ENCODE data around the gene TACR3.
"Not testable (repeated sequence)": the region's sequence is repeated elsewhere in the genome, so short reads cannot be mapped to it uniquely, and the experiment has no call there.

The TACR3 gene

GRCh38 chr4:103754844-103755243 lies 35.1 kb upstream of the TACR3 start:
- Histone ChIP-seq H3K4me1 (ENCODE audit: insufficient read depth, low read length) (no peaks in the 10 kb centered on the region), H3K4me2 (ENCODE audit: insufficient read depth, low read length) (no peak overlapping the region), H4K20me1 (ENCODE audit: insufficient read depth, low read length) (no peaks in the 10 kb centered on the region), H3K4me3 (ENCODE audit: low read depth in 1 of 2, low read length in 2 of 2) (no peak overlapping the region), H3K36me3 (ENCODE audit: insufficient read depth, low read length) (no peaks in the 10 kb centered on the region), H3K9me3 (ENCODE audit: insufficient read depth, low read length, severe bottlenecking) (no peaks in the 10 kb centered on the region), H3K9ac (ENCODE audit: low read depth, low read length) (no peak overlapping the region), H3K79me2 (ENCODE audit: insufficient read depth, low read length) (no peaks in the 10 kb centered on the region), H3K27ac (ENCODE audit: low read length) (no peak overlapping the region), H3K27me3 (ENCODE audit: insufficient read depth, low read length, poor library complexity) (no peaks in the 10 kb centered on the region), H2AFZ (ENCODE audit: low read depth, low read length) (no peak overlapping the region)
- DNase-seq (no peak), ATAC-seq (ENCODE audit: insufficient read depth, low read depth) (no peak)
- TF ChIP-seq CTCF (IDR thresholded peaks at IDR 0.05; ENCODE audit: borderline replicate concordance, extremely low read depth, low read length, poor library complexity, severe bottlenecking) (no peak), EZH2 (IDR thresholded peaks at IDR 0.05; ENCODE audit: borderline replicate concordance, low read depth, low read length, severe bottlenecking) (no peak)

- no peaks in the 10 kb centered on the region for H3K79me2 ChIP-seq (ENCODE audit: insufficient read depth, low read length)
- H3K4me2 ChIP-seq (ENCODE audit: insufficient read depth, low read length), result no peak overlapping the region
- H4K20me1 ChIP-seq (ENCODE audit: insufficient read depth, low read length), result no peaks in the 10 kb centered on the region
- H3K27ac ChIP-seq (ENCODE audit: low read length), result no peak overlapping the region
- ATAC-seq (ENCODE audit: insufficient read depth, low read depth) (no peak), DNase-seq (no peak)
- no peaks in the 10 kb centered on the region for H3K36me3 ChIP-seq (ENCODE audit: insufficient read depth, low read length)
- H3K9me3 ChIP-seq (ENCODE audit: insufficient read depth, low read length, severe bottlenecking), result no peaks in the 10 kb centered on the region
- H3K4me3 ChIP-seq (ENCODE audit: low read depth in 1 of 2, low read length in 2 of 2), result no peak overlapping the region
- H2AFZ ChIP-seq (ENCODE audit: low read depth, low read length), result no peak overlapping the region
- H3K4me1 ChIP-seq (ENCODE audit: insufficient read depth, low read length), result no peaks in the 10 kb centered on the region
- no peak overlapping the region for H3K9ac ChIP-seq (ENCODE audit: low read depth, low read length)
- no peak for TF ChIP-seq EZH2 (IDR thresholded peaks at IDR 0.05; ENCODE audit: borderline replicate concordance, low read depth, low read length, severe bottlenecking)
- no peaks in the 10 kb centered on the region for H3K27me3 ChIP-seq (ENCODE audit: insufficient read depth, low read length, poor library complexity)
Observed at GRCh38 chr4:103753868-103754653, 34.3 kb upstream of the TACR3 start.

GRCh38 chr4:103723150-103723549 lies 3.4 kb upstream of the TACR3 start:
- not testable (repeated sequence) for H3K9ac ChIP-seq (ENCODE audit: low read depth, low read length); H3K36me3 ChIP-seq (ENCODE audit: insufficient read depth, low read length); H3K4me1 ChIP-seq (ENCODE audit: insufficient read depth, low read length); H3K4me2 ChIP-seq (ENCODE audit: insufficient read depth, low read length); H3K79me2 ChIP-seq (ENCODE audit: insufficient read depth, low read length); H3K27ac ChIP-seq (ENCODE audit: low read length); DNase-seq; H3K27me3 ChIP-seq (ENCODE audit: insufficient read depth, low read length, poor library complexity); ATAC-seq (ENCODE audit: insufficient read depth, low read depth); H3K9me3 ChIP-seq (ENCODE audit: insufficient read depth, low read length, severe bottlenecking); H2AFZ ChIP-seq (ENCODE audit: low read depth, low read length); H4K20me1 ChIP-seq (ENCODE audit: insufficient read depth, low read length); H3K4me3 ChIP-seq (ENCODE audit: low read depth in 1 of 2, low read length in 2 of 2)

GRCh38 chr4:103721251-103721650 lies 1.5 kb upstream of the TACR3 start:
- Histone ChIP-seq H2AFZ (ENCODE audit: low read depth, low read length) (no peak overlapping the region), H3K4me2 (ENCODE audit: insufficient read depth, low read length) (no peak overlapping the region), H3K9me3 (ENCODE audit: insufficient read depth, low read length, severe bottlenecking) (no peaks in the 10 kb centered on the region), H3K27ac (ENCODE audit: low read length) (no peak overlapping the region), H3K4me3 (ENCODE audit: low read depth in 1 of 2, low read length in 2 of 2) (no peak overlapping the region), H4K20me1 (ENCODE audit: insufficient read depth, low read length) (no peaks in the 10 kb centered on the region), H3K27me3 (ENCODE audit: insufficient read depth, low read length, poor library complexity) (no peaks in the 10 kb centered on the region), H3K36me3 (ENCODE audit: insufficient read depth, low read length) (no peaks in the 10 kb centered on the region), H3K79me2 (ENCODE audit: insufficient read depth, low read length) (no peaks in the 10 kb centered on the region), H3K4me1 (ENCODE audit: insufficient read depth, low read length) (no peaks in the 10 kb centered on the region), H3K9ac (ENCODE audit: low read depth, low read length) (no peak overlapping the region)
- ATAC-seq (ENCODE audit: insufficient read depth, low read depth), result no peak
- TF ChIP-seq CTCF (IDR thresholded peaks at IDR 0.05; ENCODE audit: borderline replicate concordance, extremely low read depth, low read length, poor library complexity, severe bottlenecking) (no peak), EZH2 (IDR thresholded peaks at IDR 0.05; ENCODE audit: borderline replicate concordance, low read depth, low read length, severe bottlenecking) (no peak)
- no peak for DNase-seq

Data from DND-41 (cell line).